ENCODE results near the gene FBRS. TPM values are rescaled to one million over a fixed set of nuclear protein-coding genes. Genes with fewer than 3 reads are reported as not detected.

FBRS gene
- total RNA-seq, 4 donors from 2014 or later: 22.0 to 34.8 (median 28.0) TPM

DNA sequence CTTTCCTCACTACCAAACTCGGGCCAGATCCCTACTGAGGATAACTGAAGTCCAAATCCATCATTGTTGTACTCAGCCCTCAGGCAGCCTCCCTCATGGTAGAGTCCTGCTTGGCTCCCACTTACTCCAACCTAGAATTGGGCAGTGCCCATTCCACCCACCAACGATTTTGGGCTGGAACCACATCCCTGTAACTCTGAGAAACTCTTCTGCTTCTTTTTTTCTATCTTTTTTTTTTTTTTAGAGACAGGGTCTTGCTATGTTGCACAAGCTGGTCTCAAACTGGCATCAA lies 6.3 kb upstream of the FBRS start:
- Histone ChIP-seq H3K27ac (peak overlapping the region; percentile 94 to 99 (median 98)), H3K27me3 (no peaks in the 10 kb centered on the region), H3K4me1 (peaks cover 11 to 21% of the 10 kb centered on the region in 2 donors), H3K4me3 (peak overlapping the region; percentile 83 to 96 (median 93)), H3K36me3 (peaks cover 3 to 48% of the 10 kb centered on the region in 2 donors), H3K9me3 (no peaks in the 10 kb centered on the region)
- in situ Hi-C loops (cut with MboI; ENCODE audit: low sequenced_read_pairs in 4 of 4): loop anchor here in 1 of 4 donors (5.0 kb wide), 1 partner anchor 80 kb away; the partner anchor contains the start of gene ZNF688
- intact Hi-C loops (cut with DNase I; ENCODE audit: low total_unique reads): loop anchor here (5.0 kb wide), 1 partner anchor 845 kb away; the partner anchor contains the start of gene MAZ
- no peak for ATAC-seq
- no peak for TF ChIP-seq CTCF (IDR thresholded peaks at IDR 0.05 in 4 of 5, conservative IDR thresholded peaks at IDR 0.05 in 1 of 5)
- TF ChIP-seq POLR2A (IDR thresholded peaks at IDR 0.05): no peak
- no peak for DNase-seq

DNA sequence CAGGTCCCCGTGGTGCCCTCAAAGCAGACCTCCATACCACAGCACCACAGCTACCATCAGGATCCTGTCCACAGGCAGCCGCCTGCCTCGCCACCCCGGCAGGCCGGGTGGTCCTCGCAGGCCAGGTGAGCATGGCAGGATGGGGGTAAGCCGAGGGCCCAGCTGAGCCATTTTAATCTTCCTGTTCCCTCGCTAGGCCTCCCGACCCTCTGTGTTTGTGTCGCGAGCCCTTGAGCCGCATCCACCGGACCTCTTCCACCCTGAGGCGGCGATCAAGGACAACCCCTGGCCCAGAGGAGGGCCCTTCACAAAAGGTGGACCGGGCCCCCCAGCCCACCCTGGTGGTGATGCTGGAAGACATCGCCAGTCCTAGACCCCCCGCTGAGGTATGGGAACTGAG lies 5.5 kb upstream of the FBRS start:
- in situ Hi-C loops (cut with MboI; ENCODE audit: low sequenced_read_pairs in 4 of 4): loop anchor here in 1 of 4 donors (5.0 kb wide), 1 partner anchor 80 kb away; the partner anchor contains the start of gene ZNF688
- ATAC-seq: no peak
- peaks cover 3 to 50% of the 10 kb centered on the region in 2 donors for H3K36me3 ChIP-seq
- no peaks in the 10 kb centered on the region for H3K27me3 ChIP-seq
- no peak for TF ChIP-seq CTCF (IDR thresholded peaks at IDR 0.05 in 4 of 5, conservative IDR thresholded peaks at IDR 0.05 in 1 of 5)
- TF ChIP-seq POLR2A (IDR thresholded peaks at IDR 0.05): no peak
- DNase-seq: no peak
- H3K4me1 ChIP-seq: peaks cover 16 to 29% of the 10 kb centered on the region in 2 donors
- peak overlapping the region; percentile 94 to 99 (median 98) for H3K27ac ChIP-seq
- intact Hi-C loops (cut with DNase I; ENCODE audit: low total_unique reads): loop anchor here (5.0 kb wide), 1 partner anchor 845 kb away; the partner anchor contains the start of gene MAZ
- no peaks in the 10 kb centered on the region for H3K9me3 ChIP-seq
- no peak overlapping the region for H3K4me3 ChIP-seq

- no peak for ATAC-seq
- Histone ChIP-seq H3K27me3 (no peaks in the 10 kb centered on the region), H3K4me3 (no peak overlapping the region), H3K36me3 (peaks cover 3 to 50% of the 10 kb centered on the region in 2 donors), H3K4me1 (peaks cover 17 to 28% of the 10 kb centered on the region in 2 donors), H3K9me3 (no peaks in the 10 kb centered on the region), H3K27ac (peak overlapping the region in 1 of 4 donors; percentile 23)
- DNase-seq: no peak
- in situ Hi-C loops (cut with MboI; ENCODE audit: low sequenced_read_pairs in 4 of 4): loop anchor here in 1 of 4 donors (5.0 kb wide), 1 partner anchor 83 kb away; the partner anchor contains the start of gene ZNF688
- TF ChIP-seq POLR2A (IDR thresholded peaks at IDR 0.05) (no peak), CTCF (IDR thresholded peaks at IDR 0.05 in 4 of 5, conservative IDR thresholded peaks at IDR 0.05 in 1 of 5) (no peak)
- intact Hi-C loops (cut with DNase I; ENCODE audit: low total_unique reads): loop anchor here (5.0 kb wide), 1 partner anchor 848 kb away; the partner anchor contains the start of gene MAZ
Measured at GRCh38 chr16:30654856-30655255, 3.4 kb upstream of the FBRS start.

DNA sequence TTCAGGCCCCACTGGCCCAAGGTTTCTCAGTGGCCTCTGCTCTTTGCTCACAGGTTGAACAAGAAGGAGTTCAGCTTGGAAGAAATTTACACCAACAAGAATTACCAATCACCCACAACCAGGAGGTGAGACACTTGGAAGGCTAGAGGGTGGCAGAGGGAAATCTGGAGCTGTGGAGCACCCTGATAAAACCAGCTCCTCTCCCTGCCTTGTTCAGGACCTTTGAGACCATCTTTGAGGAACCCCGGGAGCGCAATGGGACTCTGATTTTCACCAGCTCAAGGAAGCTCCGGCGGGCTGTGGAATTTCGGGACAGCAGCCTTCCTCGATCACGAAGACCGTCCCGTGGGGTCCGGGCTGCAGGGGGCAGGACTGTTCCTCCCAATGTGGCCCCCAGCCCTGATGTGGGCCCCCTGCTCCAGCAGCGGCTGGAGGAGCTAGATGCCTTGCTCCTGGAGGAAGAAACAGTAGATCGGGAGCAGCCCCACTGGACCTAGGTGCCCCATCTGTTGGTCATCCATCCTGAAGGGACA lies 2.4 kb upstream of the FBRS start:
- Histone ChIP-seq H3K9me3 (no peaks in the 10 kb centered on the region), H3K4me1 (peaks cover 28 to 36% of the 10 kb centered on the region in 2 donors), H3K27me3 (no peaks in the 10 kb centered on the region), H3K27ac (peak overlapping the region in 2 of 4 donors; percentile 93 to 94), H3K36me3 (peaks cover 3 to 50% of the 10 kb centered on the region in 2 donors), H3K4me3 (no peak overlapping the region)
- in situ Hi-C loops (cut with MboI; ENCODE audit: low sequenced_read_pairs in 4 of 4): no loop called here
- DNase-seq: no peak
- intact Hi-C loops (cut with DNase I; ENCODE audit: low total_unique reads): no loop called here
- ATAC-seq: no peak
- no peak for TF ChIP-seq POLR2A (IDR thresholded peaks at IDR 0.05)

- intact Hi-C loops (cut with DNase I; ENCODE audit: low total_unique reads) (no loop called here), in situ Hi-C loops (cut with MboI; ENCODE audit: low sequenced_read_pairs in 4 of 4) (no loop called here)
- Histone ChIP-seq H3K36me3 (peaks cover 3 to 54% of the 10 kb centered on the region in 2 donors), H3K27me3 (no peaks in the 10 kb centered on the region), H3K4me1 (peaks cover 33 to 41% of the 10 kb centered on the region in 2 donors), H3K27ac (peak overlapping the region; percentile 89 to 99 (median 94)), H3K9me3 (no peaks in the 10 kb centered on the region), H3K4me3 (no peak overlapping the region)
- DNase-seq (no peak), ATAC-seq (no peak)
- TF ChIP-seq CTCF (IDR thresholded peaks at IDR 0.05 in 4 of 5, conservative IDR thresholded peaks at IDR 0.05 in 1 of 5): no peak
- no peak for TF ChIP-seq POLR2A (IDR thresholded peaks at IDR 0.05)
Measured at GRCh38 chr16:30656388-30656787, 1.8 kb upstream of the FBRS start.
